Pancreas (tissue), 10 donors: Measurements from ENCODE around the gene RPTOR. TPM values are rescaled to one million over a fixed set of nuclear protein-coding genes. Genes with fewer than 3 reads are reported as not detected.

Experiments used
- ATAC-seq, 4 donors: fragments of 200-7000 bp; cut with Tn5 transposase; one replicate each; pipeline versions ENCODE4 v1.8.0 to v1.9.1; 2020; ENCODE audit warnings: mild to moderate bottlenecking in 4 of 4, moderate library complexity in 4 of 4
- DNase-seq, 6 donors: peaks; one replicate each; pipeline ENCODE4 v3.0.0-alpha.2; 2020
- FAIRE-seq: peaks from 2 replicates; lab custom pipeline; 2012; peaks lifted over from hg19 to GRCh38; lab: Jason Lieb, UNC
- H3K27ac ChIP-seq, 4 donors: fragments of 200-600 bp; sonication (generic); 1 replicate in 3 of 4; 2 replicates in 1 of 4; pipeline versions ENCODE4 v1.5.0 to v1.8.0; 2020
- H3K27me3 ChIP-seq, 4 donors: fragments of 200-600 bp; one replicate each; pipeline ENCODE4 v1.8.0; 2021
- H3K36me3 ChIP-seq, 3 donors: fragments of 200-600 bp; sonication (generic) in 1 of 3; one replicate each; pipeline versions ENCODE4 v1.5.0 to v1.8.0; 2020 to 2021
- H3K4me1 ChIP-seq, 3 donors: fragments of 200-600 bp; one replicate each; pipeline ENCODE4 v1.8.0; 2021
- H3K4me3 ChIP-seq, 4 donors: fragments of 200-600 bp; sonication (generic) in 2 of 4; one replicate each; pipeline versions ENCODE4 v1.5.0 to v1.8.0; 2020 to 2021
- H3K9me3 ChIP-seq, 4 donors: fragments of 200-600 bp; one replicate each; pipeline ENCODE4 v1.8.0; 2021
- CTCF ChIP-seq, 4 donors: fragments of 200-600 bp; sonication (generic) in 3 of 4; IDR thresholded peaks; one replicate each; pipeline versions ENCODE4 v1.5.0 to v1.8.0; 2021; ENCODE audit warnings: antibody characterized with exemption in 4 of 4
- WGBS, 2 donors: extraction: QIAGEN DNeasy Blood & Tissue Kit; methylation state at CpG; one replicate each; pipeline ENCODE4 v1.1.7; 2013; 5-methylcytosine and 5-hydroxymethylcytosine counted together
- intact Hi-C, 3 donors: fragments of 100-400 bp; cut with DNase I; formaldehyde crosslinking; loops; one replicate each; pipeline versions ENCODE4 v1.11.1 to v1.14.2; 2022
- polyA plus RNA-seq, 2 donors: library from polyadenylated mRNA; stranded (reverse); fragments of 200-250 nt; gene quantifications; one replicate each; pipeline ENCODE4 v1.2.3, GENCODE V29; 2013
- total RNA-seq, 6 donors: library from RNA; stranded (reverse); fragmentation: NEBNext Ultra II Directional in 4 of 6; extraction: Animal tissue kit (Norgen Biotek cat#: 25700) in 4 of 6; gene quantifications; one replicate each; pipeline versions ENCODE4 v1.2.1 to v1.2.4, GENCODE V29; 2021 to 2023
- donor health status: healthy with polysubstance abuse.
- donor health status: DM: no; HTN: no; CAD: no; lungs with moderate emphysema.
- donor health status: DM: no; HTN: no; CAD: no.
- donor health status: control.
- donor health status: control.
- donor health status: Bipolar disorder and iron deficiency.
- donor health status: DM: yes; HTN: yes; CAD: no.
- donor health status: DM: no; HTN: no; CAD: no.
- donor health status: DM: no; HTN: no; CAD: no.
- donor health status: DM: yes; HTN: yes; CAD: no.

RPTOR gene
- total and polyA plus RNA-seq, 8 donors, result 5.0 to 18.9 (median 13.2) TPM

GRCh38 chr17:80882323-80882722, 337.7 kb downstream of the RPTOR start:
- FAIRE-seq, result no peak
- intact Hi-C loops, result no loop called here
- no peak for ATAC-seq
- H3K4me3 ChIP-seq, result no peak overlapping the region
- H3K4me1 ChIP-seq, result no peaks in the 10 kb centered on the region
- WGBS, 2 donors, result 87 to 90% methylated on average over 19 of the region's 19 CpGs
- peaks cover 6 to 9% (median 6%) of the 10 kb centered on the region in 3 donors for H3K36me3 ChIP-seq
- no peaks in the 10 kb centered on the region for H3K27me3 ChIP-seq
- DNase-seq, result peak in 2 of 6 donors; percentile 9 to 17
- no peak for TF ChIP-seq CTCF (IDR thresholded peaks at IDR 0.05)
- no peak overlapping the region for H3K27ac ChIP-seq
- H3K9me3 ChIP-seq, result no peaks in the 10 kb centered on the region

GRCh38 chr17:80882926-80883685, 338.5 kb downstream of the RPTOR start:
- H3K36me3 ChIP-seq, result peaks cover 6 to 9% (median 6%) of the 10 kb centered on the region in 3 donors
- DNase-seq, result peak in 2 of 6 donors; percentile 7 to 12
- H3K27me3 ChIP-seq, result no peaks in the 10 kb centered on the region
- WGBS, 2 donors, result 94 to 97% methylated on average over 24 of the region's 24 CpGs
- TF ChIP-seq CTCF (IDR thresholded peaks at IDR 0.05), result no peak
- no peak for ATAC-seq
- H3K9me3 ChIP-seq, result no peaks in the 10 kb centered on the region
- intact Hi-C loops, result no loop called here
- FAIRE-seq, result no peak
- no peak overlapping the region for H3K27ac ChIP-seq
- H3K4me3 ChIP-seq, result no peak overlapping the region
- no peaks in the 10 kb centered on the region for H3K4me1 ChIP-seq

GRCh38 chr17:80883831-80884735, 339.4 kb downstream of the RPTOR start:
- intact Hi-C loops, result no loop called here
- Histone ChIP-seq H3K27me3 (no peaks in the 10 kb centered on the region), H3K27ac (no peak overlapping the region), H3K4me3 (no peak overlapping the region), H3K4me1 (no peaks in the 10 kb centered on the region), H3K36me3 (peaks cover 6 to 9% (median 6%) of the 10 kb centered on the region in 3 donors), H3K9me3 (no peaks in the 10 kb centered on the region)
- no peak for FAIRE-seq
- WGBS, 2 donors, result 95 to 97% methylated on average over 42 of the region's 42 CpGs
- no peak for TF ChIP-seq CTCF (IDR thresholded peaks at IDR 0.05)
- DNase-seq, result peak in 3 of 6 donors; percentile 15 to 56 (median 50)
- ATAC-seq, result no peak

- WGBS, 2 donors, result 97 to 99% methylated on average over 22 of the region's 22 CpGs
- Histone ChIP-seq H3K27me3 (no peaks in the 10 kb centered on the region), H3K36me3 (peaks cover 6 to 9% (median 6%) of the 10 kb centered on the region in 3 donors), H3K4me3 (no peak overlapping the region), H3K27ac (no peak overlapping the region), H3K4me1 (no peaks in the 10 kb centered on the region), H3K9me3 (no peaks in the 10 kb centered on the region)
- ATAC-seq (no peak), DNase-seq (peak in 3 of 6 donors; percentile 19 to 58 (median 36)), FAIRE-seq (no peak)
- TF ChIP-seq CTCF (IDR thresholded peaks at IDR 0.05), result no peak
- intact Hi-C loops, result no loop called here
Measured at GRCh38 chr17:80884811-80885210, 340.2 kb downstream of the RPTOR start.
